GM12878 (cell line): ENCODE data around the gene FLYWCH2. TPM values are rescaled to one million over a fixed set of nuclear protein-coding genes. Genes with fewer than 3 reads are reported as not detected.
A peak's percentile ranks its signal among the peaks of the same experiment; 100 is the strongest.

Experiments
- ATAC-seq: fragments of 200-7000 bp; cut with Tn5 transposase; 3 replicates; pipeline ENCODE4 v1.9.1; 2020; ENCODE audit warnings: mild to moderate bottlenecking, moderate library complexity
- BruUV-seq: library from RNA; stranded (reverse); fragments of 400-500 nt; replicated peaks from 2 replicates; lab custom pipeline; 2021; lab: Mats Ljungman, UMichigan
- CTCF ChIA-PET: fragments of 300-600 bp; sonication (Branson Sonifier 250); formaldehyde crosslinking; extraction: SDS; loops from one replicate; lab custom pipeline; 2021; ENCODE audit warnings: inconsistent platforms; lab: Yijun Ruan, JAX
- POLR2A ChIA-PET: fragments of 350-600 bp; formaldehyde crosslinking; extraction: SDS; loops from one replicate; lab custom pipeline; 2021; ENCODE audit warnings: inconsistent platforms; lab: Charles Lee
- RAD21 ChIA-PET: fragments of 300-600 bp; sonication (Branson Sonifier 250); formaldehyde crosslinking; loops from one replicate; lab custom pipeline; 2023; ENCODE audit warnings: antibody characterized with exemption; ENCODE audit not compliant: unreplicated experiment; lab: Charles Lee
- SMC1A ChIA-PET: fragments of 300-600 bp; sonication (Branson Sonifier 250); formaldehyde crosslinking; loops from one replicate; lab custom pipeline; 2023; ENCODE audit not compliant: unreplicated experiment, uncharacterized antibody; lab: Charles Lee
- DNase-seq: peaks from one replicate; pipeline ENCODE4 v3.0.0-alpha.2; 2011; ENCODE audit warnings: low read depth, low spot score
- FAIRE-seq: peaks from 3 replicates; lab custom pipeline; 2011; peaks lifted over from hg19 to GRCh38; lab: Jason Lieb, UNC
- H2AFZ ChIP-seq: 2 replicates; pipeline ENCODE4 v1.6.0; 2011; ENCODE audit warnings: low read depth, low read length, control low read depth; ENCODE audit not compliant: control insufficient read depth
- H3K27ac ChIP-seq: 2 replicates; pipeline ENCODE4 v1.5.1; 2011; ENCODE audit warnings: control low read depth; ENCODE audit not compliant: control insufficient read depth, insufficient read depth
- H3K27me3 ChIP-seq, 2 experiments: replicated peaks in 1 of 2; 2 replicates each; pipeline versions ENCODE4 v1.6.0 to v1.6.1; 2011; ENCODE audit warnings: low read length in 1 of 2; ENCODE audit not compliant: control insufficient read depth in 2 of 2, insufficient read depth in 2 of 2
- H3K36me3 ChIP-seq, 2 experiments: 2 replicates each; pipeline ENCODE4 v1.5.1; 2011; ENCODE audit warnings: low read length in 1 of 2; ENCODE audit not compliant: control insufficient read depth in 2 of 2, insufficient read depth in 2 of 2
- H3K4me1 ChIP-seq: 2 replicates; pipeline ENCODE4 v1.6.1; 2011; ENCODE audit warnings: mild to moderate bottlenecking, low read length, moderate library complexity, mixed read lengths; ENCODE audit not compliant: control insufficient read depth, insufficient read depth
- H3K4me2 ChIP-seq: 2 replicates; pipeline ENCODE4 v1.6.0; 2011; ENCODE audit warnings: control low read depth; ENCODE audit not compliant: control insufficient read depth, insufficient read depth
- H3K4me3 ChIP-seq: fragments of 200-600 bp; sonication (generic); 2 replicates; pipeline ENCODE4 v1.5.1; 2016
- H3K79me2 ChIP-seq: 2 replicates; pipeline ENCODE4 v1.6.0; 2011; ENCODE audit warnings: low read length; ENCODE audit not compliant: control insufficient read depth, insufficient read depth
- H3K9ac ChIP-seq: 2 replicates; pipeline ENCODE4 v1.8.0; 2011; ENCODE audit warnings: low read length, control low read depth, mixed read lengths; ENCODE audit not compliant: control insufficient read depth, insufficient read depth
- H3K9me3 ChIP-seq: replicated peaks from 3 replicates; pipeline ENCODE4 v1.5.1; 2011; ENCODE audit warnings: mild to moderate bottlenecking, low read length; ENCODE audit not compliant: control insufficient read depth, insufficient read depth
- H4K20me1 ChIP-seq: 2 replicates; pipeline ENCODE4 v1.6.0; 2011; ENCODE audit not compliant: control insufficient read depth, insufficient read depth
- BHLHE40 ChIP-seq, 2 experiments: fragments of 450-650 bp in 1 of 2; IDR thresholded peaks; 2 replicates each; pipeline ENCODE4 v1.6.1; 2011 to 2017; ENCODE audit warnings: low read depth in 2 of 2, borderline replicate concordance in 1 of 2, improper control_type of control experiment in 1 of 2, low read length in 1 of 2, mild to moderate bottlenecking in 1 of 2
- E2F4 ChIP-seq: IDR thresholded peaks from 2 replicates; pipeline ENCODE4 v1.6.1; 2012; ENCODE audit warnings: low read depth, low read length, improper control_type of control experiment
- POU2F2 ChIP-seq: IDR thresholded peaks from 3 replicates; pipeline ENCODE4 v1.6.1; 2011; ENCODE audit warnings: low read depth, mild to moderate bottlenecking, low read length, borderline replicate concordance
- RB1 ChIP-seq: fragments of 450-650 bp; formaldehyde crosslinking; IDR thresholded peaks from 2 replicates; pipeline ENCODE4 v1.6.1; 2017; ENCODE audit warnings: mild to moderate bottlenecking, borderline replicate concordance
- TAF1 ChIP-seq: IDR thresholded peaks from 2 replicates; pipeline ENCODE4 v1.6.1; 2011; ENCODE audit warnings: mild to moderate bottlenecking, low read depth, low read length, borderline replicate concordance
- USF1 ChIP-seq: IDR thresholded peaks from 2 replicates; pipeline ENCODE4 v1.6.1; 2011; ENCODE audit warnings: borderline replicate concordance, low read depth, mild to moderate bottlenecking, moderate library complexity, mixed read lengths, low read length; ENCODE audit not compliant: insufficient read depth; ENCODE audit errors: extremely low read length
- YY1 ChIP-seq: IDR thresholded peaks from 2 replicates; pipeline ENCODE4 v1.6.1; 2011; ENCODE audit warnings: low read depth, mild to moderate bottlenecking, low read length
- ZNF207 ChIP-seq: fragments of 450-650 bp; IDR thresholded peaks from 2 replicates; pipeline ENCODE4 v1.6.1; 2014; ENCODE audit warnings: antibody characterized with exemption, mild to moderate bottlenecking, borderline replicate concordance
- WGBS: methylation state at CpG from one replicate; pipeline ENCODE4 v1.1.6; 2016; ENCODE audit warnings: low lambda C conversion rate; ENCODE audit not compliant: insufficient replicate concordance, insufficient coverage; ENCODE audit errors: missing lambda C conversion rate; 5-methylcytosine and 5-hydroxymethylcytosine counted together
- in situ Hi-C: fragments of 300-500 bp; cut with MboI; formaldehyde crosslinking; loops from 9 replicates; pipeline ENCODE4 v1.14.3; 2018; ENCODE audit warnings: mixed read lengths
- intact Hi-C: fragments of 100-400 bp; cut with micrococcal nuclease; formaldehyde crosslinking; loops from one replicate; pipeline ENCODE4 v1.14.2; 2022; ENCODE audit not compliant: unreplicated experiment
- polyA plus RNA-seq, 11 experiments: library from polyadenylated mRNA; depleted of rRNA in 4 of 11; unstranded in 6 of 11; stranded (reverse) in 5 of 11; fragments of >200 nt; fragmentation: Nextera tagmentation in 4 of 11; fragmentation: Illumina TruSeq in 1 of 11; extraction: Ambion mirVana in 4 of 11; extraction: Trizol in 1 of 11; gene quantifications; 1 replicate in 1 of 11; 2 replicates in 10 of 11; pipeline versions ENCODE4 v1.2.1 to v1.2.3, GENCODE V29; 2011 to 2016; ENCODE audit warnings: inconsistent platforms in 2 of 11, missing spikeins in 2 of 11, low read depth in 1 of 11
- total RNA-seq, 4 experiments: library from RNA; depleted of rRNA in 3 of 4; stranded (reverse); fragments of >200 nt in 3 of 4; fragmentation: Illumina TruSeq in 1 of 4; extraction: Trizol in 1 of 4; gene quantifications; 2 replicates each; pipeline versions ENCODE4 v1.2.1 to v1.2.3, GENCODE V29; 2013 to 2021
- TF ChIP-seq, protein P1 (sequence below): fragments of 450-650 bp; IDR thresholded peaks from 2 replicates; pipeline ENCODE4 v1.6.1; 2017; ENCODE audit warnings: borderline replicate concordance
- TF ChIP-seq, protein P2 (sequence below): fragments of 450-650 bp; IDR thresholded peaks from 2 replicates; pipeline ENCODE4 v1.6.1; 2016; ENCODE audit warnings: mild to moderate bottlenecking
- TF ChIP-seq, protein P3 (sequence below): fragments of 450-650 bp; IDR thresholded peaks from 2 replicates; pipeline ENCODE4 v1.6.1; 2016; ENCODE audit warnings: mild to moderate bottlenecking, moderate library complexity, borderline replicate concordance

FLYWCH2 gene
- total and polyA plus RNA-seq, 10 of the 15 experiments (the other 5 are each of a cell fraction or from before 2014, with no cell fraction given) = 0.27 to 43.1 (median 17.7) TPM

DNA sequence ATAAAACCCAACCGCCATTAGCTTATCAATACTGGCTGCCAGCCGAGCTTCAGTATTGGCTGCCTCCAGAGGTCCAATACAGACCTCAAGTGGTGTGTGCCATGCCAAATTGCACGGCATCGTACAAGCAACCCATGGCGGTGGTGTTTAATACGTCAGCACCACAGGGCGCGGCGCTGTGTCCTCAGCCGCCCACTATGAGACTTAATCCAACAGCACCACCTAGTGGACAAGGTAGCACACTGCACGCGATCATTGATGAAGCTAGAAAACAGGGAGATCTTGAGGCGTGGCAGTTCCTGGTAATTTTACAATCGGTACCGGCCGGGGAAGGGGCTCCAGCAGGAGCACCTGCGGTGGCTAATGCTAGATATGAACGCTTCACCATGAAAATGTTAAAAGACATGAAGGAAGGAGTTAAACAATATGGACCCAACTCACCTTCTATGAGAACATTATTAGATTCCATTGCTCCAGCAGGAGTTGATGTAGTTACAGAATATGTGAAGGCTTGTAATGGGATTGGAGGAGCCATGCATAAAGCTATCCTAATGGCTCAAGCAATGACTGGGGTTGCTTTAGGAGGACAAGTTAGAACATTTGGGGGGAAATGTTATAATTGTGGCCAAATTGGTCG lies 44.1 kb downstream of the FLYWCH2 start:
- in situ Hi-C loops = no loop called here
- peak; percentile 98 for FAIRE-seq
- TF ChIP-seq, protein P1, sequence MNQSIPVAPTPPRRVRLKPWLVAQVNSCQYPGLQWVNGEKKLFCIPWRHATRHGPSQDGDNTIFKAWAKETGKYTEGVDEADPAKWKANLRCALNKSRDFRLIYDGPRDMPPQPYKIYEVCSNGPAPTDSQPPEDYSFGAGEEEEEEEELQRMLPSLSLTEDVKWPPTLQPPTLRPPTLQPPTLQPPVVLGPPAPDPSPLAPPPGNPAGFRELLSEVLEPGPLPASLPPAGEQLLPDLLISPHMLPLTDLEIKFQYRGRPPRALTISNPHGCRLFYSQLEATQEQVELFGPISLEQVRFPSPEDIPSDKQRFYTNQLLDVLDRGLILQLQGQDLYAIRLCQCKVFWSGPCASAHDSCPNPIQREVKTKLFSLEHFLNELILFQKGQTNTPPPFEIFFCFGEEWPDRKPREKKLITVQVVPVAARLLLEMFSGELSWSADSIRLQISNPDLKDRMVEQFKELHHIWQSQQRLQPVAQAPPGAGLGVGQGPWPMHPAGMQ = no peak
- TF ChIP-seq YY1 = peak; percentile 64; the same call in 1 of the 2 replicates
- TF ChIP-seq, protein P2, sequence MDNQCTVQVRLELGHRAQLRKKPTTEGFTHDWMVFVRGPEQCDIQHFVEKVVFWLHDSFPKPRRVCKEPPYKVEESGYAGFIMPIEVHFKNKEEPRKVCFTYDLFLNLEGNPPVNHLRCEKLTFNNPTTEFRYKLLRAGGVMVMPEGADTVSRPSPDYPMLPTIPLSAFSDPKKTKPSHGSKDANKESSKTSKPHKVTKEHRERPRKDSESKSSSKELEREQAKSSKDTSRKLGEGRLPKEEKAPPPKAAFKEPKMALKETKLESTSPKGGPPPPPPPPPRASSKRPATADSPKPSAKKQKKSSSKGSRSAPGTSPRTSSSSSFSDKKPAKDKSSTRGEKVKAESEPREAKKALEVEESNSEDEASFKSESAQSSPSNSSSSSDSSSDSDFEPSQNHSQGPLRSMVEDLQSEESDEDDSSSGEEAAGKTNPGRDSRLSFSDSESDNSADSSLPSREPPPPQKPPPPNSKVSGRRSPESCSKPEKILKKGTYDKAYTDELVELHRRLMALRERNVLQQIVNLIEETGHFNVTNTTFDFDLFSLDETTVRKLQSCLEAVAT = 0 out of 2 replicates have a peak, but pooled peaks have one; percentile 24
- no peak for TF ChIP-seq E2F4
- TF ChIP-seq BHLHE40 (IDR thresholded peaks at IDR 0.05; ENCODE audit: borderline replicate concordance in 1 of 2, low read depth in 2 of 2, low read length in 1 of 2) = peak in 1 of 2 experiments; percentile 35; a peak in 1 of 4 replicates
- no peak for TF ChIP-seq ZNF207
- TF ChIP-seq RB1 = peak; percentile 77; the same call in 1 of the 2 replicates
- TF ChIP-seq POU2F2 = peak; percentile 24; the same call in 1 of the 3 replicates
- TF ChIP-seq TAF1 = no peak
- TF ChIP-seq, protein P3, sequence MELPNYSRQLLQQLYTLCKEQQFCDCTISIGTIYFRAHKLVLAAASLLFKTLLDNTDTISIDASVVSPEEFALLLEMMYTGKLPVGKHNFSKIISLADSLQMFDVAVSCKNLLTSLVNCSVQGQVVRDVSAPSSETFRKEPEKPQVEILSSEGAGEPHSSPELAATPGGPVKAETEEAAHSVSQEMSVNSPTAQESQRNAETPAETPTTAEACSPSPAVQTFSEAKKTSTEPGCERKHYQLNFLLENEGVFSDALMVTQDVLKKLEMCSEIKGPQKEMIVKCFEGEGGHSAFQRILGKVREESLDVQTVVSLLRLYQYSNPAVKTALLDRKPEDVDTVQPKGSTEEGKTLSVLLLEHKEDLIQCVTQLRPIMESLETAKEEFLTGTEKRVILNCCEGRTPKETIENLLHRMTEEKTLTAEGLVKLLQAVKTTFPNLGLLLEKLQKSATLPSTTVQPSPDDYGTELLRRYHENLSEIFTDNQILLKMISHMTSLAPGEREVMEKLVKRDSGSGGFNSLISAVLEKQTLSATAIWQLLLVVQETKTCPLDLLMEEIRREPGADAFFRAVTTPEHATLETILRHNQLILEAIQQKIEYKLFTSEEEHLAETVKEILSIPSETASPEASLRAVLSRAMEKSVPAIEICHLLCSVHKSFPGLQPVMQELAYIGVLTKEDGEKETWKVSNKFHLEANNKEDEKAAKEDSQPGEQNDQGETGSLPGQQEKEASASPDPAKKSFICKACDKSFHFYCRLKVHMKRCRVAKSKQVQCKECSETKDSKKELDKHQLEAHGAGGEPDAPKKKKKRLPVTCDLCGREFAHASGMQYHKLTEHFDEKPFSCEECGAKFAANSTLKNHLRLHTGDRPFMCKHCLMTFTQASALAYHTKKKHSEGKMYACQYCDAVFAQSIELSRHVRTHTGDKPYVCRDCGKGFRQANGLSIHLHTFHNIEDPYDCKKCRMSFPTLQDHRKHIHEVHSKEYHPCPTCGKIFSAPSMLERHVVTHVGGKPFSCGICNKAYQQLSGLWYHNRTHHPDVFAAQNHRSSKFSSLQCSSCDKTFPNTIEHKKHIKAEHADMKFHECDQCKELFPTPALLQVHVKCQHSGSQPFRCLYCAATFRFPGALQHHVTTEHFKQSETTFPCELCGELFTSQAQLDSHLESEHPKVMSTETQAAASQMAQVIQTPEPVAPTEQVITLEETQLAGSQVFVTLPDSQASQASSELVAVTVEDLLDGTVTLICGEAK = no peak
- TF ChIP-seq USF1 = no peak

More for the DNA sequence above, 44.1 kb downstream of the FLYWCH2 start:
- no peak for DNase-seq
- Histone ChIP-seq H3K4me1 (no peaks in the 10 kb centered on the region), H3K79me2 (no peaks in the 10 kb centered on the region), H3K27ac (no peak overlapping the region), H4K20me1 (no peaks in the 10 kb centered on the region), H3K9ac (no peak overlapping the region), H2AFZ (peak overlapping the region; percentile 64), H3K27me3 (no peaks in the 10 kb centered on the region), H3K4me2 (peak overlapping the region; percentile 62; the same call in 1 of the 2 replicates), H3K36me3 (peaks cover 0 to 10% of the 10 kb centered on the region in 2 experiments; a peak in 2 of 4 replicates), H3K9me3 (no peaks in the 10 kb centered on the region), H3K4me3 (no peak overlapping the region)
- ChIA-PET RAD21 (interaction anchor here (0.6 to 1.5 kb wide), 16 partner anchors 11 to 88 kb away, joined by 3 to 4 read pairs (median 3); partner anchors contain the start of genes FLYWCH1, FLYWCH2 and KREMEN2), POLR2A (interaction anchor here (1.2 kb wide), 1 partner anchor 16 kb away, joined by 7 read pairs; the partner anchor contains the start of gene FLYWCH1), SMC1A (interaction anchor here (0.6 to 1.8 kb wide), 7 partner anchors 8 to 59 kb away, joined by 3 to 9 read pairs (median 4); partner anchors contain the start of genes FLYWCH2 and PKMYT1), CTCF (interaction anchor here (0.6 to 2.2 kb wide), 29 partner anchors 8 to 88 kb away, joined by 3 to 27 read pairs (median 7); partner anchors contain the start of genes FLYWCH1, FLYWCH2 and KREMEN2)
- no TSS peak for BruUV-seq
- WGBS = 7% methylated on average over 19 of the region's 19 CpGs
- ATAC-seq = peak; percentile 100
- intact Hi-C loops = loop anchor here (5.0 kb wide), 1 partner anchor 55 kb away; the partner anchor contains the start of gene PKMYT1
